Hepatocyte (in vitro differentiated cells): ENCODE results near the gene MOG. TPM values are rescaled to one million over a fixed set of nuclear protein-coding genes. Genes with fewer than 3 reads are reported as not detected.
A peak's percentile ranks its signal among the peaks of the same experiment; 100 is the strongest.

Experiments used
- DNase-seq: peaks from one replicate; pipeline ENCODE4 v3.0.0-alpha.2; 2016; ENCODE audit warnings: low spot score
- H2AFZ ChIP-seq: fragments of 200-600 bp; sonication (generic); 2 replicates; pipeline ENCODE4 v1.6.0; 2016; ENCODE audit warnings: antibody characterized with exemption, mild to moderate bottlenecking
- H3K27ac ChIP-seq: fragments of 200-600 bp; sonication (generic); 2 replicates; pipeline ENCODE4 v1.5.1; 2016; ENCODE audit warnings: mild to moderate bottlenecking
- H3K27me3 ChIP-seq: fragments of 200-600 bp; sonication (generic); 2 replicates; pipeline ENCODE4 v1.6.1; 2016
- H3K36me3 ChIP-seq: fragments of 200-600 bp; sonication (generic); replicated peaks from 2 replicates; pipeline ENCODE4 v1.5.1; 2016; ENCODE audit warnings: low read depth; ENCODE audit not compliant: insufficient read depth
- H3K4me1 ChIP-seq: fragments of 200-600 bp; sonication (generic); 2 replicates; pipeline ENCODE4 v1.5.1; 2016; ENCODE audit warnings: mild to moderate bottlenecking, moderate library complexity; ENCODE audit not compliant: insufficient read depth
- H3K4me2 ChIP-seq: fragments of 200-600 bp; sonication (generic); 2 replicates; pipeline ENCODE4 v1.6.0; 2016
- H3K4me3 ChIP-seq: fragments of 200-600 bp; sonication (generic); 2 replicates; pipeline ENCODE4 v1.5.1; 2016; ENCODE audit warnings: mild to moderate bottlenecking
- H3K79me2 ChIP-seq: fragments of 200-600 bp; sonication (generic); 2 replicates; pipeline ENCODE4 v1.6.0; 2017; ENCODE audit warnings: mild to moderate bottlenecking
- H3K9me2 ChIP-seq: fragments of 200-600 bp; sonication (generic); replicated peaks from 2 replicates; pipeline ENCODE4 v1.6.0; 2017; ENCODE audit warnings: mild to moderate bottlenecking; ENCODE audit not compliant: insufficient read depth
- H3K9me3 ChIP-seq: fragments of 200-600 bp; sonication (generic); 2 replicates; pipeline ENCODE4 v1.5.1; 2016; ENCODE audit warnings: low read depth, mild to moderate bottlenecking
- H4K20me1 ChIP-seq: fragments of 200-600 bp; sonication (generic); 2 replicates; pipeline ENCODE4 v1.6.0; 2016; ENCODE audit warnings: mild to moderate bottlenecking; ENCODE audit not compliant: insufficient read depth, poor library complexity, severe bottlenecking
- EZH2 ChIP-seq: fragments of 200-600 bp; sonication (generic); IDR thresholded peaks from 2 replicates; pipeline ENCODE4 v1.6.1; 2016; ENCODE audit warnings: antibody characterized with exemption, mild to moderate bottlenecking, borderline replicate concordance
- EZH2phosphoT487 ChIP-seq: fragments of 200-600 bp; sonication (generic); IDR thresholded peaks from one replicate; pipeline ENCODE4 v1.6.1; 2018; ENCODE audit warnings: antibody characterized with exemption, mild to moderate bottlenecking, low read depth, moderate library complexity; ENCODE audit not compliant: unreplicated experiment, severe bottlenecking
- WGBS: methylation state at CpG from one replicate; pipeline ENCODE4 v1.1.6; 2016; ENCODE audit warnings: low lambda C conversion rate; ENCODE audit errors: missing lambda C conversion rate; 5-methylcytosine and 5-hydroxymethylcytosine counted together
- polyA plus RNA-seq: library from polyadenylated mRNA; unstranded; fragments of >200 nt; fragmentation: Nextera tagmentation; extraction: Ambion mirVana; gene quantifications from 2 replicates; pipeline ENCODE4 v1.2.1, GENCODE V29; 2016
- total RNA-seq: library from RNA; depleted of rRNA; stranded (reverse); fragments of >200 nt; gene quantifications from 2 replicates; pipeline ENCODE4 v1.2.3, GENCODE V29; 2014
- TF ChIP-seq, protein P1 (sequence below): fragments of 200-600 bp; sonication (generic); IDR thresholded peaks from 2 replicates; pipeline ENCODE4 v1.5.1; 2016; ENCODE audit warnings: antibody characterized with exemption, mild to moderate bottlenecking; ENCODE audit not compliant: poor library complexity

The MOG gene
- total and polyA plus RNA-seq, 2 experiments from 2014 or later = not detected

DNA sequence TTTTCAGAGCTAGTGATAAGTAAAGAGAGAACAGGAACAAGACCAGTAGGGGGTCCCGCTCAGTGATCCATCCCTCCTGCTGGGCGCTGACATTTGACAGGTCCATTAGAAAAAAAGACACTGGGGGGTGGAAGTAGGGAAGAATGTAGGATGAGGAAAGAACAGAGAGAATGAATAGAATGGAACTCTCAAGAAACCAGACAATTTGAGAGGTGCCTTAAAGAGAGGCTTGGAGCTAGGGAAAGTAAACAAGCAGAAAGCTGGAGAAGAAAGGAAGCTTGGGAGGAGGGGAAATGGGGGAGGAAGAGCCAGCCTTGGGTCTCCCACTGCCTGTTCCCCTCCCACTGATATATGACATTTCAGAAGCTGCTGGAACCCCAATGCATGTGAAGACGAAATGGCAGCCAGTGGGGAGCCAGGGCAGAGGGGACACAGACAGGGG is 32.4 kb upstream of the MOG start:
- no peaks in the 10 kb centered on the region for H3K9me3 ChIP-seq
- TF ChIP-seq, protein P1, sequence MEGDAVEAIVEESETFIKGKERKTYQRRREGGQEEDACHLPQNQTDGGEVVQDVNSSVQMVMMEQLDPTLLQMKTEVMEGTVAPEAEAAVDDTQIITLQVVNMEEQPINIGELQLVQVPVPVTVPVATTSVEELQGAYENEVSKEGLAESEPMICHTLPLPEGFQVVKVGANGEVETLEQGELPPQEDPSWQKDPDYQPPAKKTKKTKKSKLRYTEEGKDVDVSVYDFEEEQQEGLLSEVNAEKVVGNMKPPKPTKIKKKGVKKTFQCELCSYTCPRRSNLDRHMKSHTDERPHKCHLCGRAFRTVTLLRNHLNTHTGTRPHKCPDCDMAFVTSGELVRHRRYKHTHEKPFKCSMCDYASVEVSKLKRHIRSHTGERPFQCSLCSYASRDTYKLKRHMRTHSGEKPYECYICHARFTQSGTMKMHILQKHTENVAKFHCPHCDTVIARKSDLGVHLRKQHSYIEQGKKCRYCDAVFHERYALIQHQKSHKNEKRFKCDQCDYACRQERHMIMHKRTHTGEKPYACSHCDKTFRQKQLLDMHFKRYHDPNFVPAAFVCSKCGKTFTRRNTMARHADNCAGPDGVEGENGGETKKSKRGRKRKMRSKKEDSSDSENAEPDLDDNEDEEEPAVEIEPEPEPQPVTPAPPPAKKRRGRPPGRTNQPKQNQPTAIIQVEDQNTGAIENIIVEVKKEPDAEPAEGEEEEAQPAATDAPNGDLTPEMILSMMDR = no peak
- TF ChIP-seq EZH2phosphoT487 (no peak), EZH2 (no peak)
- H3K36me3 ChIP-seq = no peaks in the 10 kb centered on the region
- peaks cover 4% of the 10 kb centered on the region for H3K27me3 ChIP-seq
- 57% methylated on average over 3 of the region's 3 CpGs for WGBS
- DNase-seq = no peak
- no peaks in the 10 kb centered on the region for H4K20me1 ChIP-seq
- H3K4me3 ChIP-seq = no peak overlapping the region
- no peak overlapping the region for H3K4me2 ChIP-seq
- no peak overlapping the region for H3K27ac ChIP-seq
- no peaks in the 10 kb centered on the region for H3K9me2 ChIP-seq
- no peak overlapping the region for H2AFZ ChIP-seq
- no peaks in the 10 kb centered on the region for H3K79me2 ChIP-seq
- peaks cover 10% of the 10 kb centered on the region for H3K4me1 ChIP-seq

DNA sequence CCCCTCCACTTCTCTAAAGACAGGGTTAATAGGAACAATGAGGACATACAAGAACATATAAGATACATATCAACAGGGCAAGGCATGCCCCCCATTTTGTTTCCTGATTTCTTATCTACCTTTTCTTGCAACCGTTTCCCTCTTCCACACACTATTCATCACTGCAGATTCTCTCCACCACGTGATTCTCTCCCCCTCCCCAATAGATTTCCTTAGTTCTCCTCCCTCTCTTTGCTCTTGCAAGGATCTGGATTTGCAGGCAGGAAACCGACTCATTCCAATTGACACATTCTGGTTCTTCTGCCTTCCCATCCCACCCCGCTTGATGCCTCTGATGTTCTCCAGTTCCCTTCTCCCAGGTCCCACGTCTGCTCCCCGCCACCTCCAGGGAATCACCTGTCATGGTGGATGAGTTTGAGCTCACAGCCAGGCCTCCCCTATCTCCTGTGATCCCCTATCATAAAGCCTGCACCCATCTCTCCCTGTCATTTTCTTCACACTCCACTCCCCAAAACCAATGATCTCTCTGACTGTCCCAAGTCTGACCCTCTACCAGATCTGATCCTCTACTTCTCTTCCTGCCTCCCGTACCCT is 31.5 kb upstream of the MOG start:
- no peaks in the 10 kb centered on the region for H3K79me2 ChIP-seq
- peaks cover 7% of the 10 kb centered on the region for H3K27me3 ChIP-seq
- H4K20me1 ChIP-seq = no peaks in the 10 kb centered on the region
- H3K36me3 ChIP-seq = no peaks in the 10 kb centered on the region
- no peak for DNase-seq
- H2AFZ ChIP-seq = no peak overlapping the region
- H3K9me3 ChIP-seq = no peaks in the 10 kb centered on the region
- H3K9me2 ChIP-seq = no peaks in the 10 kb centered on the region
- H3K4me1 ChIP-seq = peaks cover 10% of the 10 kb centered on the region
- no peak overlapping the region for H3K4me3 ChIP-seq
- WGBS = 61% methylated on average over 7 of the region's 7 CpGs
- TF ChIP-seq, protein P1 = no peak
- TF ChIP-seq EZH2 (no peak), EZH2phosphoT487 (no peak)
- H3K4me2 ChIP-seq = no peak overlapping the region
- H3K27ac ChIP-seq = no peak overlapping the region

DNA sequence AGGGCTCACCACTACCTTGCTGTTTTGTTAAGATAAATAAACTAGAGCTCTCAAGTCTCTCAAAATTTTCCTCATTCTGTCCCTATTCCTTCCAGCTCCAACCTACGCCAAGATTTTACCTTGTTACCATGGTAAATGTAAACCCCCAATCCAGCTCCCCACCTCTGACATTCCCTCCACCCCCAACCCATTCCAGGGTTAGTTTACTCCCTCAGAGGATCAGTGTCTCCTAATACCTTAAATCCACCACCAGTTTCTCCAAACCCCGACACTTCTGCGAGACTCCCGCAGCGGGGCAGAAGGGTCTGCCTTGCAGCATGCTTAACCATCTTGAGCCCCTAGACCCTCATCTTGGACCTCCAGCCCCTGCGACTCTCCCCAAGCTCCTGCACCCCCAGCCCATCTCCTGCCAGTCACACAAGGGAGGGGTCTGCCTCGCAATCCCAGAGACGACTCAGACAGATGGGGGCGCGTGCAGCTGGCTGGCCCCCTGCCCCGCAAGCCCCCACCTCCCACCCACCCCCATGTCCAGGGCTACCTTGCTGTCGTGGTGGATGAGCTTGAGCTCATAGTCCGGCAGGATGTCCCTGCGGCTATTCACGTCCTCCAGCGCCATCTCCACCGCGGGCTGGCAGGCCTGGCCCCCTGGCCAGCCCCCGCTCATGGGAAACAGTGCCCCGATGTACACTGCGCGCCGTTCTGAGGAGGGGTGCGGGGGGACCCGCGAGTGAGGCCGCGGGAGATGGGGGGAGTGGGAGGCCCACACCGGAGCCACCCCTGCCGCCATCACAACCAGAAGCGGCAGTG is 29.7 kb upstream of the MOG start:
- Histone ChIP-seq H3K9me3 (no peaks in the 10 kb centered on the region), H3K27me3 (peaks cover 13% of the 10 kb centered on the region), H2AFZ (peak overlapping the region; percentile 99), H4K20me1 (no peaks in the 10 kb centered on the region), H3K4me2 (peak overlapping the region; percentile 96), H3K79me2 (no peaks in the 10 kb centered on the region), H3K4me3 (peak overlapping the region; percentile 49), H3K4me1 (peaks cover 10% of the 10 kb centered on the region), H3K9me2 (no peaks in the 10 kb centered on the region), H3K36me3 (no peaks in the 10 kb centered on the region), H3K27ac (no peak overlapping the region)
- peak; percentile 27 for DNase-seq
- TF ChIP-seq EZH2 = no peak
- no peak for TF ChIP-seq EZH2phosphoT487
- TF ChIP-seq, protein P1 = no peak
- WGBS = 15% methylated on average over 10 of the region's 31 CpGs
